HepG2 (cell line): Measurements from ENCODE around the gene NDRG3. TPM values are rescaled to one million over a fixed set of nuclear protein-coding genes. Genes with fewer than 3 reads are reported as not detected.

Source experiments
- ATAC-seq: fragments of 200-7000 bp; cut with Tn5 transposase; 3 replicates; pipeline ENCODE4 v1.9.1; 2020; ENCODE audit warnings: mild to moderate bottlenecking, moderate library complexity
- BruUV-seq: library from RNA; stranded (reverse); fragments of 400-500 nt; replicated peaks from 2 replicates; lab custom pipeline; 2021; lab: Mats Ljungman, UMichigan
- CTCF ChIA-PET: fragments of 300-600 bp; formaldehyde crosslinking; extraction: SDS; loops from one replicate; lab custom pipeline; 2021; ENCODE audit warnings: low total read pairs, inconsistent platforms, low intra/inter-chr PET ratio; lab: Yijun Ruan, JAX
- POLR2A ChIA-PET: fragments of 350-600 bp; sonication (Branson Sonifier 250); formaldehyde crosslinking; loops from one replicate; lab custom pipeline; 2020; ENCODE audit warnings: antibody characterized with exemption, inconsistent platforms; lab: Yijun Ruan, JAX
- DNase-seq: peaks from one replicate; pipeline ENCODE4 v3.0.0-alpha.2; 2015; ENCODE audit warnings: low spot score
- FAIRE-seq: peaks from 3 replicates; lab custom pipeline; 2011; peaks lifted over from hg19 to GRCh38; lab: Jason Lieb, UNC
- H2AFZ ChIP-seq: one replicate; pipeline ENCODE4 v1.6.1; 2011; ENCODE audit warnings: low read length, inconsistent platforms
- H3K27ac ChIP-seq: fragments of 300-600 bp; 3 replicates; pipeline ENCODE4 v1.8.0; 2011; ENCODE audit warnings: mixed run types, mild to moderate bottlenecking, mixed read lengths, low read length, inconsistent platforms; ENCODE audit not compliant: insufficient read depth; ENCODE audit errors: extremely low read length
- H3K27me3 ChIP-seq, 2 experiments: fragments of 200-600 bp in 1 of 2; 2 replicates in 1 of 2; 3 replicates in 1 of 2; pipeline versions ENCODE4 v1.6.0 to v1.8.0; 2011; ENCODE audit warnings: low read length in 2 of 2, mild to moderate bottlenecking in 2 of 2, moderate library complexity in 2 of 2, inconsistent platforms in 1 of 2; ENCODE audit not compliant: insufficient read depth in 2 of 2, control insufficient read depth in 1 of 2
- H3K36me3 ChIP-seq, 2 experiments: fragments of 200-600 bp in 1 of 2; replicated peaks in 1 of 2; 2 replicates in 1 of 2; 3 replicates in 1 of 2; pipeline versions ENCODE4 v1.5.1 to v1.8.0; 2011; ENCODE audit warnings: low read length in 2 of 2, inconsistent platforms in 1 of 2; ENCODE audit not compliant: insufficient read depth in 2 of 2, control insufficient read depth in 1 of 2
- H3K4me1 ChIP-seq: 2 replicates; pipeline ENCODE4 v1.5.1; 2012; ENCODE audit warnings: low read length, inconsistent platforms; ENCODE audit not compliant: insufficient read depth
- H3K4me2 ChIP-seq: 2 replicates; pipeline ENCODE4 v1.6.0; 2011; ENCODE audit warnings: low read depth, low read length, inconsistent platforms
- H3K4me3 ChIP-seq, 3 experiments: fragments of 200-600 bp in 1 of 3; sonication (generic), shearing (Covaris generic) in 1 of 3; replicated peaks in 1 of 3; 2 replicates each; pipeline ENCODE4 v1.5.1; 2011 to 2016; ENCODE audit warnings: low read length in 3 of 3, inconsistent platforms in 2 of 3, low read depth in 2 of 3, mild to moderate bottlenecking in 2 of 3, control low read depth in 1 of 3, mixed read lengths in 1 of 3; ENCODE audit not compliant: insufficient read depth in 1 of 3
- H3K79me2 ChIP-seq: one replicate; pipeline ENCODE4 v1.6.1; 2011; ENCODE audit warnings: low read length, inconsistent platforms; ENCODE audit not compliant: insufficient read depth
- H3K9ac ChIP-seq: 2 replicates; pipeline ENCODE4 v1.6.0; 2011; ENCODE audit warnings: mild to moderate bottlenecking, low read depth, low read length, inconsistent platforms; ENCODE audit not compliant: insufficient read depth
- H3K9me3 ChIP-seq: 2 replicates; pipeline ENCODE4 v1.5.1; 2012; ENCODE audit warnings: mild to moderate bottlenecking, low read length
- H4K20me1 ChIP-seq: 2 replicates; pipeline ENCODE4 v1.6.0; 2011; ENCODE audit warnings: inconsistent platforms, mild to moderate bottlenecking, low read length, moderate library complexity; ENCODE audit not compliant: insufficient read depth
- CEBPB ChIP-seq: IDR thresholded peaks from 2 replicates; pipeline ENCODE4 v1.6.1; 2011; ENCODE audit warnings: low read depth, low read length, improper control_type of control experiment, borderline replicate concordance
- EP300 ChIP-seq, 3 experiments: sonication (generic) in 1 of 3; formaldehyde crosslinking in 1 of 3; IDR thresholded peaks; 2 replicates each; pipeline versions ENCODE4 v1.5.1 to v1.6.1; 2011 to 2020; ENCODE audit warnings: low read depth in 2 of 3, low read length in 2 of 3, borderline replicate concordance in 1 of 3, improper control_type of control experiment in 1 of 3, mild to moderate bottlenecking in 1 of 3, missing genetic modification reagents in 1 of 3, moderate library complexity in 1 of 3
- FLYWCH1 ChIP-seq: sonication (generic); formaldehyde crosslinking; IDR thresholded peaks from 2 replicates; pipeline ENCODE4 v1.8.1; 2023; ENCODE audit warnings: mild to moderate bottlenecking, missing genetic modification reagents
- KDM5A ChIP-seq: fragments of 200-600 bp; sonication (generic); IDR thresholded peaks from 2 replicates; pipeline ENCODE4 v1.7.0; 2018; ENCODE audit warnings: antibody characterized with exemption, mild to moderate bottlenecking, low read length, borderline replicate concordance
- MAF1 ChIP-seq: sonication (generic); formaldehyde crosslinking; IDR thresholded peaks from 2 replicates; pipeline ENCODE4 v1.5.0; 2020; ENCODE audit warnings: missing genetic modification reagents, borderline replicate concordance
- NFE2L2 ChIP-seq: fragments of 150-350 bp; IDR thresholded peaks from 2 replicates; pipeline ENCODE4 v1.6.1; 2014; ENCODE audit warnings: low read length
- TRIM22 ChIP-seq: fragments of 450-650 bp; IDR thresholded peaks from 2 replicates; pipeline ENCODE4 v1.6.1; 2017
- ZHX2 ChIP-seq, 2 experiments: sonication (generic) in 1 of 2; formaldehyde crosslinking in 1 of 2; IDR thresholded peaks; 2 replicates each; pipeline versions ENCODE4 v1.6.1 to v1.9.0; 2014 to 2022; ENCODE audit warnings: antibody characterized with exemption in 1 of 2, borderline replicate concordance in 1 of 2, inconsistent platforms in 1 of 2, low read depth in 1 of 2, missing genetic modification reagents in 1 of 2
- WGBS: methylation state at CpG from one replicate; pipeline ENCODE4 v1.1.6; 2017; ENCODE audit warnings: low lambda C conversion rate; 5-methylcytosine and 5-hydroxymethylcytosine counted together
- in situ Hi-C: cut with HindIII; loops from 2 replicates; pipeline ENCODE4 v1.10.0; 2017; ENCODE audit warnings: low pct_unique_long_range_greater_than_20kb; ENCODE audit not compliant: extremely low pct_ligation_motif_present
- intact Hi-C: fragments of 100-400 bp; cut with micrococcal nuclease; formaldehyde crosslinking; loops from one replicate; pipeline ENCODE4 v1.10.0; 2022; ENCODE audit not compliant: unreplicated experiment
- polyA plus RNA-seq, 8 experiments: library from polyadenylated mRNA; depleted of rRNA in 3 of 8; stranded (reverse) in 7 of 8; unstranded in 1 of 8; fragments of >200 nt; fragmentation: Illumina TruSeq in 4 of 8; extraction: Trizol in 4 of 8; gene quantifications; 2 replicates each; pipeline versions ENCODE4 v1.2.1 to v1.2.3, GENCODE V29; 2011 to 2016; ENCODE audit warnings: low read depth in 4 of 8, missing spikeins in 1 of 8, mixed read lengths in 1 of 8; ENCODE audit not compliant: insufficient read depth in 1 of 8
- total RNA-seq, 5 experiments: library from RNA; depleted of rRNA; stranded (reverse); fragments of >200 nt; fragmentation: Illumina TruSeq; extraction: Trizol; gene quantifications; 2 replicates each; pipeline ENCODE4 v1.2.3, GENCODE V29; 2016; ENCODE audit warnings: low read depth in 1 of 5

The NDRG3 gene
- total and polyA plus RNA-seq, 2 of the 13 experiments (the other 11 are each of a cell fraction or from before 2014, with no cell fraction given) = 36.0 to 40.5 TPM

GRCh38 chr20:36663031-36663430, 82.9 kb downstream of the NDRG3 start:
- no TSS peak for BruUV-seq
- no peaks in the 10 kb centered on the region for H3K27me3 ChIP-seq
- in situ Hi-C loops = no loop called here

More at GRCh38 chr20:36663031-36663430, 82.9 kb downstream of the NDRG3 start:
- no peak overlapping the region for H3K27ac ChIP-seq
- intact Hi-C loops = no loop called here
- no peak overlapping the region for H3K4me3 ChIP-seq
- ChIA-PET CTCF (no interaction called here), POLR2A (no interaction called here)
- H2AFZ ChIP-seq = no peak overlapping the region
- H3K79me2 ChIP-seq = no peaks in the 10 kb centered on the region
- DNase-seq (no peak), FAIRE-seq (no peak), ATAC-seq (no peak)
- H3K4me2 ChIP-seq = no peak overlapping the region
- H3K36me3 ChIP-seq = peaks cover 5 to 42% of the 10 kb centered on the region in 2 experiments; a peak in 3 of 5 replicates
- 91% methylated on average over 2 of the region's 2 CpGs for WGBS
- no peaks in the 10 kb centered on the region for H3K4me1 ChIP-seq
- H3K9me3 ChIP-seq = no peaks in the 10 kb centered on the region
- TF ChIP-seq KDM5A (no peak), TRIM22 (no peak), FLYWCH1 (CRISPR knock-in tag) (no peak), EP300 (IDR thresholded peaks at IDR 0.05; ENCODE audit: low read depth in 2 of 2, low read length in 2 of 2) (no peak), EP300 (CRISPR knock-in tag; IDR thresholded peaks at IDR 0.05; ENCODE audit: borderline replicate concordance) (no peak), NFE2L2 (peak; percentile 5; the same call in 1 of the 2 replicates), CEBPB (peak; percentile 60), ZHX2 (IDR thresholded peaks at IDR 0.05; ENCODE audit: low read depth) (no peak), ZHX2 (CRISPR knock-in tag; IDR thresholded peaks at IDR 0.05; ENCODE audit: borderline replicate concordance) (no peak), MAF1 (CRISPR knock-in tag) (no peak)
- H4K20me1 ChIP-seq = no peaks in the 10 kb centered on the region
- H3K9ac ChIP-seq = no peak overlapping the region
